Stomach (tissue), 4 donors: ENCODE measurements around the gene ZMPSTE24.

ENCODE experiments used
- POLR2A ChIP-seq, 4 donors: fragments of 450-650 bp; IDR thresholded peaks; one replicate each; pipeline ENCODE4 v1.6.1; 2016; ENCODE audit warnings: antibody characterized with exemption in 4 of 4, control low read depth in 2 of 4, mild to moderate bottlenecking in 1 of 4, moderate library complexity in 1 of 4
- POLR2AphosphoS5 ChIP-seq, 3 donors: sonication (generic); formaldehyde crosslinking; IDR thresholded peaks; one replicate each; pipeline ENCODE4 v1.6.1; 2016; ENCODE audit warnings: antibody characterized with exemption in 3 of 3
- TF ChIP-seq, protein P1 (sequence below), 7 experiments: fragments of 450-650 bp in 4 of 7; fragments of 200-600 bp in 3 of 7; sonication (generic) in 3 of 7; IDR thresholded peaks; one replicate each; pipeline ENCODE4 v1.5.1; 2016 to 2019; ENCODE audit warnings: antibody characterized with exemption in 7 of 7, control low read depth in 2 of 7, mild to moderate bottlenecking in 1 of 7

DNA sequence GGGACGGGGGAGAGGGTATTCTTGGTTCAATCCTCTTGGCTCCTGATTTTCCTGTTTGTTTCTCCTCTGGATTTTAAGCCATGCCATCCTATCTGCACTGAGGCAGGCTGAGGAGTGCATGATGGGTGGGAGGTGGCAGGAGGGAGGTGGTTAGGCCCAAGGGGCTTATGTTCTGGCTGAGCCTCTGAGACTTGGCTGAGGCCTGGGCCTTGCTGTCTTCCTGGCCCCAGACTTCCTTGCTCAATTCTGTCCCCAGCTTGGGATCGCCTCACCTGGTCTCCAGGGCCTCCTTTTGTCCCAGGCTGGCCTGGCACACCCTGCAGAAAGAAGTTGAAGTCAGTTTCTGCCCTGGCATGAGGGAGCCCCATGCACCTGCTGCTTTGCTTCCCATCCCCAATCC, 47.8 kb downstream of the ZMPSTE24 start:
- TF ChIP-seq, protein P1, sequence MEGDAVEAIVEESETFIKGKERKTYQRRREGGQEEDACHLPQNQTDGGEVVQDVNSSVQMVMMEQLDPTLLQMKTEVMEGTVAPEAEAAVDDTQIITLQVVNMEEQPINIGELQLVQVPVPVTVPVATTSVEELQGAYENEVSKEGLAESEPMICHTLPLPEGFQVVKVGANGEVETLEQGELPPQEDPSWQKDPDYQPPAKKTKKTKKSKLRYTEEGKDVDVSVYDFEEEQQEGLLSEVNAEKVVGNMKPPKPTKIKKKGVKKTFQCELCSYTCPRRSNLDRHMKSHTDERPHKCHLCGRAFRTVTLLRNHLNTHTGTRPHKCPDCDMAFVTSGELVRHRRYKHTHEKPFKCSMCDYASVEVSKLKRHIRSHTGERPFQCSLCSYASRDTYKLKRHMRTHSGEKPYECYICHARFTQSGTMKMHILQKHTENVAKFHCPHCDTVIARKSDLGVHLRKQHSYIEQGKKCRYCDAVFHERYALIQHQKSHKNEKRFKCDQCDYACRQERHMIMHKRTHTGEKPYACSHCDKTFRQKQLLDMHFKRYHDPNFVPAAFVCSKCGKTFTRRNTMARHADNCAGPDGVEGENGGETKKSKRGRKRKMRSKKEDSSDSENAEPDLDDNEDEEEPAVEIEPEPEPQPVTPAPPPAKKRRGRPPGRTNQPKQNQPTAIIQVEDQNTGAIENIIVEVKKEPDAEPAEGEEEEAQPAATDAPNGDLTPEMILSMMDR (IDR thresholded peaks at IDR 0.05), result no peak
- TF ChIP-seq POLR2AphosphoS5 (IDR thresholded peaks at IDR 0.05), result no peak
- no peak for TF ChIP-seq POLR2A (IDR thresholded peaks at IDR 0.05)
